ENCODE data around the gene CACNA2D2.

Gene CACNA2D2

GRCh38 chr3:50493623-50494022 lies 9.8 kb downstream of the CACNA2D2 start:
- no peak for DNase-seq

GRCh38 chr3:50493086-50493485 lies 10.3 kb downstream of the CACNA2D2 start:
- no peak for DNase-seq

GRCh38 chr3:50491023-50491422 lies 12.4 kb downstream of the CACNA2D2 start:
- no peak for DNase-seq

GRCh38 chr3:50490424-50490823 lies 13.0 kb downstream of the CACNA2D2 start:
- DNase-seq: no peak

- no peak for DNase-seq
Measured at GRCh38 chr3:50487181-50487580, 16.3 kb downstream of the CACNA2D2 start.

- no peak for DNase-seq
Measured at GRCh38 chr3:50486219-50486888, 17.1 kb downstream of the CACNA2D2 start.

- DNase-seq: peak in 1 of 2 experiments; percentile 64
Measured at GRCh38 chr3:50484722-50485121, 18.7 kb downstream of the CACNA2D2 start.

GRCh38 chr3:50483374-50483773 lies 20.1 kb downstream of the CACNA2D2 start:
- peak; percentile 11 to 50 for DNase-seq

GRCh38 chr3:50481992-50482391 lies 21.4 kb downstream of the CACNA2D2 start:
- no peak for DNase-seq

GRCh38 chr3:50480471-50480870 lies 23.0 kb downstream of the CACNA2D2 start:
- no peak for DNase-seq

- DNase-seq: no peak
Measured at GRCh38 chr3:50479523-50479922, 23.9 kb downstream of the CACNA2D2 start.

GRCh38 chr3:50478671-50479260 lies 24.7 kb downstream of the CACNA2D2 start:
- DNase-seq: no peak

- DNase-seq: no peak
Measured at GRCh38 chr3:50478051-50478450, 25.4 kb downstream of the CACNA2D2 start.

- DNase-seq: no peak
Measured at GRCh38 chr3:50475348-50475747, 28.1 kb downstream of the CACNA2D2 start.

- peak in 1 of 2 experiments; percentile 9 for DNase-seq
Measured at GRCh38 chr3:50474717-50475116, 28.7 kb downstream of the CACNA2D2 start.

GRCh38 chr3:50473768-50474167 lies 29.7 kb downstream of the CACNA2D2 start:
- DNase-seq: peak in 1 of 2 experiments; percentile 22

GRCh38 chr3:50472958-50473357 lies 30.5 kb downstream of the CACNA2D2 start:
- DNase-seq: no peak

GRCh38 chr3:50470658-50471057 lies 32.8 kb downstream of the CACNA2D2 start:
- DNase-seq: no peak

GRCh38 chr3:50467919-50468318 lies 35.5 kb downstream of the CACNA2D2 start:
- DNase-seq: no peak

GRCh38 chr3:50466177-50466576 lies 37.3 kb downstream of the CACNA2D2 start:
- DNase-seq: no peak

GRCh38 chr3:50464569-50464968 lies 38.9 kb downstream of the CACNA2D2 start:
- no peak for DNase-seq

- DNase-seq: no peak
Measured at GRCh38 chr3:50459785-50460184, 43.6 kb downstream of the CACNA2D2 start.

GRCh38 chr3:50457988-50458387 lies 45.4 kb downstream of the CACNA2D2 start:
- no peak for DNase-seq

GRCh38 chr3:50455161-50456018 lies 48.0 kb downstream of the CACNA2D2 start:
- no peak for DNase-seq

Measured in NCI-H446 (cell line).